ENCODE data around the gene SUPT20HL2.
"Not testable (repeated sequence)": the region's sequence is repeated elsewhere in the genome, so short reads cannot be mapped to it uniquely, and the experiment has no call there.

Gene SUPT20HL2
- total RNA-seq: 0 reads per million in 3 experiments

DNA sequence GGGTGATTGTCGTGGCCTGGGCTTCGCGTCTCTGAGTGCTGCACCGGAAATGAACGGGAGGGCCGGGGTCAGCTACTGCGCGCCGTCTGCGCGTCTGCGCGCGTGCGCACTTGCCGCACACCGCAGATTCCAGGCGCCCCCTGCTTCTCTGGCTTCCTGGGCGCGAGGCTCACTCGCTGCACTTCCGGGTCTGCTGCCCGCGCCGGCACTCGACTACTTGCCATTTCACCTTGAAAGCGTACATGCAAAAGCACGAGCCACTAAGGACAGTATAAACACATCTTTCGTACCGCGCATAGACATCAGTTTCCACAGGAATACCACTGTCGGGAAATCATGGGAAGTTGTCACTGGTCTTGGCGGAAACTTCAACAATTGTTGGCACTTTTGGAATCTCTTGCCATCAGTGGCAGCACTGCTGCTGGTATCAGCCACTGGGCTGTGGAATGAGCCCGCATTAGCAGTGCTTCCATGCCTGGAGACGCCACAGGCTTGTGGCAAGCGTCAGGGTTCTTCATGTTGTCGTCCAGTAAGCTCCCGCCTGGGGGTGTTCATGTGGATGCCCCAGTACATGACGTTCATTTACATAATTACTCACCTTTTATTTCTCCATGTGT, at the start of gene SUPT20HL2:
TSS of gene SUPT20HL2 (minus strand) at position 51 of the 617 bp plus-strand sequence. CDS start 754 bp downstream, outside the sequence.
- no peak for DNase-seq

DNA sequence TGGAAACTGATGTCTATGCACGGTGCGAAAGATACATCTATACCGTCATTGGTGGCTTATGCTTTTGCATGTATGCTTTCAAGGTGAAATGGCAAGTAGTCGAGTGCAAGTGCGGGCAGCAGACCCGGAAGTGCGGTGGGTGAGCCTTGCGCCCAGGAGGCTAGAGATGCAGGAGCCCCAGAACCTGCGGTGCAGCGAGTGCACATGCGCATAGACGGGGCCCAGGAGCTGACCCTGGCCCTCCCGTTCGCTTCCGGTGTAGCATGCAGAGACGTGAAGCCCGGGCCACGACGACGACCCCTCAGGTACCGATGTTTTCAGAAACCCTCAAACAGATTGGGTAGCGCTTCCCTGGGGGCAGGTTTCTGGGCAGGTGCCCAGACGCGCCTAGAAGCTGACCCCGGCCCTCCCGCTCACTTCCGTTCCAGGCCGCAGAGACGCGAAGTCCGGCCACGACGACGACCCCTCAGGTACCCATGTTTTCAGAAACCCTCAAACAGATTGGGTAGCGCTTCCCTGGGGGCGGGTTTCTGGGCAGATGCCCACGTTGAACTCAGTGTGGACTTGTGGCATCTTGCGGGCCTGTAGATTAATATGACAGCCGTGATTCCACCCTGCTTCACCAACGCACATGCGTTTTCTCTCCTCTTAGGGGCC, 48.3 kb upstream of the SUPT20HL2 start:
- DNase-seq: not testable (repeated sequence)

DNA sequence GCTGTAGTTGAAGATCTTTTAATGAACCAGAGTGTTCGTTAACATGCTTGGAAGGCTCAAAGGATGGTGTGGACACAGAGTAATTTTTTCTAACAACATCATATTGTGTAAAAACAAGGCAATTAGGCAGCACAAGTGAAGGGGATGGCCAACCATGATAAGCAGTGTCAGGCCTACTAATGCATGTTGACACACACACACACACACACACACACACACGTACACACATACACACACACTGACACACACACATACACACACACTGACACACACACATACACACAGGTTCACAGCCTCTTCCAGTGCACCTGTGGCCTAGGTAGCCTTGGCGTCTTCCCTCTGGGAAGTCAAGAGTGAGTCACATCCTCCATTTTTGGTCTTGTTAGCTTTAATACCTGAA, 46.4 kb upstream of the SUPT20HL2 start, which contains the start of gene SUPT20HL1:
TSS of gene SUPT20HL1 (plus strand) at position 368 of the 400 bp plus-strand sequence. CDS start 2,122 bp downstream, outside the sequence.
- no peak for DNase-seq

DNA sequence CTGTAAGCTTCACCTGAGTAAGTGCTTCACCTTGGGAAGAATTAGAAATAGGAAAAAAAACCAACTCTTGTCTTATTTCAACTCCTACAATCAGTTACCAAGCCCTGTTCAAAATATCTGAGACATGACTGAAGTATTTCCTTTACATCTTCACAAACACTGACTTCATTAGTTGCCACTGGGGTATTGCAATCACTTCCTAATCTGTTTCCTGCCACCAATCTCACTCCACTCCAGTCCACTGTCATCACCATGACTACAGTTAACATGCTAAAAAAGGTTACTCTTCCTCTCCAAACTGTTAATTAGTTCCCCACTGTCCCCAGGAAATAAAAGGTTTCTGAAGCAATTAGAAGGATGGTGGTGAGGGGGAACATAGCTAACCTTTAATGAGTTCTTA, 43.2 kb upstream of the SUPT20HL2 start:
- DNase-seq: no peak

DNA sequence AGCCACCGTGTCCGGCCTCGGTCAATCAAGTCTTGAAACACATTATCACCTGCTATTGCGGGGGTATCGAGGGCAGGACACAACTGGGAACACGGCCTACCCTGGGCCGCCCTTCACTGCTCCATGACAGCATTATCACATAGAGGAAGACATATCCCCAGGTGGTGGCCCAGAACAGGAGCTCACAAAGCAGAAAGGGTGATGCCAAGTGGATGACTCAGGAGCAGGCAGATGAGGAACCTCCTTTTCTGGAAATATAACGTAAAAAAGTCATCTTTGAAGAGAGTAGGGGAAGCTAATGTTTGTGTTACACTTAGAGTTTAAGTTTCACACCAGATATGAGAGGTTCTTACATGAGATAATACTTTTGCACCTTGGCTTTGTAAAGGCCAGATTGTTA, 41.2 kb upstream of the SUPT20HL2 start:
- DNase-seq: no peak

DNA sequence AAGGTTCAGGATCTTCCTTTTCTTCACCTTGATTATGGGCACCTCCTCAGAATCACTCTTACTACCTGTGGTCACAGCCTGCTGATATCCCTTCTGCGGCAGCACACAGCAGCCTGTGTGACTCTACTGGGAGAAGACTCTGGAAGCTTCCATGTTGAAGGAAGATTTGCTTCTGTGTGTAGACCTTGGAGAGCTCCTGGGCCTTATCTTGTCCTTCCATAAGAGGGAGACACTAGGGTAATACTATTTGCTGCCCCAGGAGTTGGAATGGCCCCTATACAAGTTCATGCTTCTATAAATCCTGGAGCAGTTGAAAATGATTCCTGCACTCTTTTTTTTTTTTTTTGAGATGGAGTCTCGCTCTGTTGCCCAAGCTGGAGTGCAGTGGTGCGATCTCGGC, 36.3 kb upstream of the SUPT20HL2 start:
- no peak for DNase-seq

DNA sequence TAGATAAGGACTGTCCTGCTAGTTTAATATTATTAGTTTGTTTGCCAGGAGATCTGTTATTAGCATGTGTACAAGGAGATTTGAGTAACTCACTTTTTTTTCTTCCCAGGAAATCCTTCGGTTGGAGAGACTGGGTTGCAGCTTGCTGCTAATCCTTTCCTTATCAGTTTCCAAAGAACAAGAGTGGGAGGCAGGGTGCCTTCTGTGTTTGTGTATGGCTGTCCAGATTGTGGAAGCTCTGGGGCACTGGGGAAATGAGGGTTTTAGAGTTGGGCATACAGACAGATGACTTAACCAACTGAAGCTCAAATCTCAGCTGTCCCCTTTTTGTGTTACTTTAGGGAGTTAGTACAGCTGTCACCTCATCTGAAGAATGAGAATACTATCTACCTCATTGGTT, 34.0 kb upstream of the SUPT20HL2 start:
- DNase-seq: no peak

DNA sequence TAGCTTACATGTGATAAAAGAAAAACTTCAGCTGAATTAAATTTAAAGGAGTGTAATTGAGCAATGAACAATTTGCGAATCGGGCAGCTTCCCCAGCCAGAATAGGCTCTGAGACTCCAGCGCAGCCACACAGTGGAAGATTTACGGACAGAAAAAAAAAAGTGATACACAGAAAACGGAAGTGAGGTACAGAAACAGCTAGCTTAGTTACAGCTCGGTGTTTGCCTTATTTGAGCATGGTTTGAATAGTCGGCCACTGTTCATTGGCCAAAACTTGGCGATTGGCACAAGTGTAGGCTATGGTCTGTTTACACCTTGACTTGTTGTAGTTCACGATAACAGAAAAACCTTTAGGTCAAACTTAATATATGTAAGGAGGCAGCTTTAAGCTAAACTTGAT, 29.9 kb upstream of the SUPT20HL2 start:
- no peak for DNase-seq

DNA sequence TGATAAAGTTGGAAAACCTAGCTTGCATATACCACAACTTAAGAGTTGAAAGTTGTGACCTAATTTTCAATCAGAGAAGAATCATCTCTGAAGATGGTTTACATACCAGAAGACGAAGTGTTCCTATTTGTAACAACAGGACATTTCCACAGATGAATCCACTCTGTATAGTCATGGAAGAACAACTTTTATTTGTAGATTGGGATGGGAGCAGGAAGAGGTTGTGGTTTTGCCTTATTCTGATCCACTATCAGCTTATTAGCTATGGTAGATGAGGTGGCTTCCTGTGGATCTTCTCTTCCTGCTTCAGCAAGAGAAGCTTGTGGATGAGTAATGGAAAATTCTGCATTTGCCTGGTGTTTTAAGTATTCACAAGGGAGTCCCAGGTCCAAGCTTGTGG, 27.9 kb upstream of the SUPT20HL2 start:
- no peak for DNase-seq

DNA sequence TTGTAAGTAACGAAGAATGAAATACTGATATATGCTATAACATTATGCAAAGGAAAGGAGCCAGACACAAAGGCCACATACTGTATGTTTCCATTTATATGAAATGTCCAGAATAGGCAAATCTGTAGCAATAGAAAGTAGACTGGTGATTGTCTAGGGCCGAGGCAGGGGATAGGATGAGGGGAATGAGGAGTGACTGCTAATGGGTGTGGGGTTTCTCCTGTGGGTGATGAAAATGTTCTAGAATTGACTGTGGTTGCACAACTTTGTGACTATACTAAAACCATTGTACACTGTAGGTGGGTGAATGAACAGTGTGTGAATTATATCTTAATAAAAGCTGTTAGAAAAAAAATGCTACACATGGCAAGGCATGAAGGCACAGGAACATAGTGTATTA, 26.6 kb upstream of the SUPT20HL2 start:
- DNase-seq: no peak

DNA sequence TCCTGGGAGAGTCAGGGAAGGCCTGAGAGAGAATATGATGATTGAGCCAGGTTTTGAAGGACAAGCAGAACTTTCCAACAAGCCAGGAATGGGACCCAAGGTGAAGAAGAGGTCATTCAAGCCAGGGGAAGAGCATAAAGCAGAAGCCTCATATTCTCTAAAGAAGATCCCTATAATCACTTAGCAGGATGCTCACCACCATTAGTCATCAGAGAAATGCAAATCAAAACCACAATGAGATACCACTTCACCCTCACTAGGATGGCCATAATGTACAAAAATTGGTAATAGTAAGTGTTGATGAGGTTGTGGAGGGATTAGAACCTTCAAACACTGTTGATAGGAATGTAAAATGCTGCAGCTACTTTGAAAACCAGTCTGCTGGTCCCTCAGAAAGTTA, 26.0 kb upstream of the SUPT20HL2 start:
- no peak for DNase-seq

DNA sequence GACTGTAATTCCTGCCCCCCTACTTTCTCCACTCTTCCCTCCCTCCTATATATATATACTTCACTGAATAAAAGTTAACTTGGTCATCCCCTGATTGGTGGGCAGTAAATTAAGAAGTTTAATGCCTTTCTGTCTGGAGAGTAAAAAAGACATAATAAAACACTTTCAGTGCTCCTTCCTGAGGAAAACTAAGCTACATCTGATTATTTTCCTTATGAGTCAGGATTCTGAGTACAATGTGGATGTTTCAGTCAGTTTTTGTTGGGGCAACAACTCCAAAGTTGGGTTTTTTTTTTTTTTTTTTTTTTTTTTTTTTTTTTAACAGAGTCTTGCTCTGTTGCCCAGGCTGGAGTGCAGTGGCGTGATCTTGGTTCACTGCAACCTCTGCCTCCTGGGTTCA, 22.0 kb upstream of the SUPT20HL2 start:
- no peak for DNase-seq

DNA sequence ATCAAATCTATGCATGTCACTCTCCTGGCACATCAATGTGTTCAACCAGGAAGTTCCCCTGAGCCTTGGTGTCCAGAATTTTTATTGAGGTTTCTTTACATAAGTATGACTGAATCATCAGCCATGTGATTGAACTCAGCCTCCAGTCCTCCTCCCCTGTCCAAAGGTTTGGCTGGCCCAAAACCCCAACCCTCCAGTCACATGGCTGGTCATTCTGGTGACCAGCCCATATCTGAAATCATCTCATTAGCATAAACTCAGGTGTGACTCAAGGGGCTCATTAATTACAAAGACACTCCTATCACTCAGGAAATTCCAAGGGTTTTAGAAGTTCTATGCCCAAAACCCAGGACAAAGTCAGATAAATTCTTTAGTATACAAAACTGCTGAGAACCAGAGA, 20.6 kb upstream of the SUPT20HL2 start:
- DNase-seq: no peak

DNA sequence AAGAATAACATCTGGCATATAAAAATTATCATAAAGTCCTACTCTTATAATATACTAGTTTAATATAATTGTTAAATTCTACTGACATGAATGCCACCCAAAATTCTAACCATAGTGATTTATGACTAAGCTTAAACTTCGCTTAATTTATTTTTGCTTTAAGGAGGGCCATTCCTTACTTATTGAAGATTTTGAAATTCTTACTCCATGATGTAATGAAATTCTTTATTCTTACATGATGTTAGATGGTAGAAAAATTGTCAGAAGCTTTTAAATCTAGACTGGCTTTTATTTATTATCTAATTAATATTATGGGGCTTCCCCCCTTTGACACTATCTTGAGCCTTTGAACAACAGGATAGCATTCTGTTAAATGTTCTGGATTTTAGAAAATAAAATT, 19.5 kb upstream of the SUPT20HL2 start:
- DNase-seq: no peak

DNA sequence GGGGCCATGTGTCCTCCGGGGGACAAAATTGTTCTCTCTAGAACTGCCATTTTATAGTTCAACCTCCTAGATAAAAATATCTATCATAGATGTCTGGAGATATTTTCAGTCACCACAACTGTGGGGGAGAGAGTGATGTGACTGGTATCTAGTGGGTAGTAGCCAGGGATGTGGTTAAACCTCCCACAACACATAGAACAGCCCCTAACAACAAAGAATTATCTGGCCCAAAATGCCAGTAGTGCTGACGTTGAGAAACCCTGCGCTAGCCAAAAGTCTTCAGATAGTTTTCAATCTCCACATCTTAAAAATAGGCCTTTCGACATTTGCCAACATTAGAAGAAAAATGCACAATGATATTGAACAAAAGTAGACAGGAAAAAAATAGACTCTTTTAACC, 19.0 kb upstream of the SUPT20HL2 start:
- no peak for DNase-seq

DNA sequence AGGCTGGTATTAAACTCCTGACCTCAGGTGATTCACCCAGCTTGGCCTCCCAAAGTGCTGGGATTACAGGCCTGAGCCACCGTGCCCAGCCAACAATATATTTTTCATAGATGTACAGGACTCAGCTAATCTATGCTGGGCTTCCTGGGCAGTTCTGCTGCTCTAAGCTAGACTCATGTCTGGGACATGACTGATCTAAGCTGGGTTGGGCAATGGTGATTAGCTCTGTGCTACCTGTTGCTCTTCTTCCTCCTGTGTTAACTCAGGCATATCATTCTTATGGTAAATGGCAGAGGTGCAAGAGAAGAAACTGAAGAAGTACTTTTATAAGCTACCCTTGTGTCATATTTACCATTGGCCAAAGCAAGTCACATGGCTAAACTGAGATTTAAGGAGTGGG, 11.4 kb upstream of the SUPT20HL2 start:
- DNase-seq: no peak

DNA sequence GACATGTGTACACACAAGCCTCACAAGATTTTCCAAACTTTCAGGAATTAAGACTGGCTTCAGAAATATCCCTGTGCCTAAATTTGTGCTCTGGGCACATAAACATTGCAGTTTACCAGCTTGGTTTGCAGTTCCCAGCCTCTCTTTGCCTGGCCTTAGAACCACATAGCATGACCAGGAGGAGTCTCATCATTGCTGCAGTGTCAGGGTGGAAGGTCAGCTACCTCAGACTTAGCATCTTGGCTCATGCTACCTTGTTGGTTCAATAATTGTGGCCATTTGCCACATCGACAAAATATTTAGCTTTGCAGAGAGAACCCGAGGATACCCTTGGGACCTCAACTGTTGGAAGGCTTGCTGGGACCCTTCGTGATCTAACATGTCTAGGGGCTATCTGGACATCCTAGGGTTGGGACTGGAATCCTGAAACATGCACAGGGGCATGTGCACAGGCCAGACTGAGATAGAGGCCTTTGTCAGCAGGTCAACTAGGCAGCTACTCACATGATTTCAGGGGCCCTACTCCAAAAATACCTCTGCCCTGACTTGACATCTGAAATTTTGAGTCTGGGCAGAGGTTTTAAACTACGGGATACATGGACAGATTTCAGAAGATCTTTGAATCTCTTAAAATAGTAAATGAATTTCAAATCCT, 8.0 kb upstream of the SUPT20HL2 start:
- DNase-seq: no peak

DNA sequence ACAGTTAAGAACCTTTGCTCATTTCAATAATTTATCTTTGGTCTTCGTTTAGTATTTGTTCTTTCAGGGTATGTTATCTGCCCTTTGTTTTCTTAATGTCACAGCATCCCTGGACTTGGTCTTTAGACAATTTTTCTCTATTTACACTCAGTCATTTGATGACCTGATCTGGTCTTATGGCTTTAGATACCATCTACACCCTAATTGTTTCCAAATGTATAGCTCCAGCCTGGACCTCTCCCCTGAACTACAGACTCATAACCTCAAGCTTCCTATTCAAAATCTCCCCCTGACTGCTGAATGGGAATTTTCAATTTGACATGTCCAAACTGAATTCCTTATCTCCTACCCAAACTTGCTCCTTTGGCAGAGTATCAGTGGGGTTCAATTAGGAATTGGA, 3.7 kb upstream of the SUPT20HL2 start:
- no peak for DNase-seq

DNA sequence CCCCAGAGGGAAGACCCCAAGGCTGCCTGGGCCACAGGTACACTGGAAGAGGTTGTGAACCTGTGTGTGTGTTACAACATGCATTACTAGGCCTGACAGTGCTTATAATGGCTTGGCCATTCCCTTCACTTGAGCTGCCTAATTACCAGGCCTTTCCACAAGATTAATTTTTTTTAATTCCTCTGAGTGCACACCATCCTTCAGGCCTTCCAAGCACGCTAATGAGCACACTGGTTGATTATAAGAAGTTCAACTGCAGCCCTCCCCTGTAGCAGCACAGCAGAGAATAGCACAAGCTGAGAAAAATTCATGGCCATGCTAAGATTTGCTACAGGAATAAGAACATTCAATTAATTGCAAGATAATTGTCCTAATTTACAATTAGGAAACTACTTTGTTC, 2.2 kb upstream of the SUPT20HL2 start:
- no peak for DNase-seq

DNA sequence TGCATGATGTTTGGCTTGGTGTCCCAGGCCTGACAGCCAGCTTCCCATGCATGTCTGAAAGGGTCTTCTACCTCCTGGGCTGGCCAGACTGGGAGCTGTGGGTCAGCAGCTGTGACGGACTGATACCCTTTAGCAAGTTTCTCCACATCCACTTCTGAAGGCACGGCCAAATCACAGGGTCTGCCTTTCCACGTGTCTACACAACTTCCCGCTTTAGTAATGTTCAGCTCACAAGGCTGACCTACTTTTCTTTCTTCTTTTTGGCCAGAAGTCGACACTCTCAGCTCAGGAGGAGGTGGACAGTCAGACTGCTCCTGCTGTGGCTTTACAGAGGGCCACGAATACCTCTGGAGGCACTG, 1.6 kb downstream of the SUPT20HL2 start:
- DNase-seq: not testable (repeated sequence)

DNA sequence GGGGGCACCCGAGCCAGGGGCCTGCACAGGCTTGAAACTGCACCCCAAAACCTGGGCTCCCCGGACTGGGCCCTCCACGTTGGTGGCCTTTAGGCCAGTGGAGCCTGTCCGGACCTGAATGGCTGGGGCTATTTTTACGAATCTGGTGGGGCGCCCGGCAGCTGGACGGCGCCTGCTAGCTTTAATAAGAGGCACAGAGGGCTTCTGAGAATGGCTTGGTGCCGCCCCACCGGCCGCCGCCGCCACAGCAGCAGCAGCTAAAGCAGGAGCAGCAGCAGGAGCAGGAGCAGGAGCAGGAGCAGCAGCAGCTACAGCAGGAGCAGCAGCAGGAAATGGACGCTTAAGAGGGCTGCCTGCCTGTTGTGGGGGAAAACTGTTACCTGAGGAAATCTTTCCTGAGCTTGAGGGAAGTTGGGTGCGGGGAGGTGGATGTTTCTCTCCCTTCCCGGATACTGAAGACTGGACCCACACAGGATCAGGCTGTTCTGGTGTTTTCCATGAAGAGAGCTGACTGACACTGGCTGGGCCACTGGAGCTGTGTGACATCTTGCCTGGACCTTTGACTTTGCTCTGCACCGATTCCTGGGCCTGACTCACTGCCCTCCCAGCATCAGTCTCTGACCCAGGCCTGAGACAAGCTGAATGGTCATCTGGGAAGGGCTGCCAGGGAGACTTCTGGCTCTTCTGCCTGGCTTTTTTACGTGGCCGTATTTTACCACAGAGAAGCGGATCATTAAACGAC, 2.2 kb downstream of the SUPT20HL2 start:
- not testable (repeated sequence) for DNase-seq

DNA sequence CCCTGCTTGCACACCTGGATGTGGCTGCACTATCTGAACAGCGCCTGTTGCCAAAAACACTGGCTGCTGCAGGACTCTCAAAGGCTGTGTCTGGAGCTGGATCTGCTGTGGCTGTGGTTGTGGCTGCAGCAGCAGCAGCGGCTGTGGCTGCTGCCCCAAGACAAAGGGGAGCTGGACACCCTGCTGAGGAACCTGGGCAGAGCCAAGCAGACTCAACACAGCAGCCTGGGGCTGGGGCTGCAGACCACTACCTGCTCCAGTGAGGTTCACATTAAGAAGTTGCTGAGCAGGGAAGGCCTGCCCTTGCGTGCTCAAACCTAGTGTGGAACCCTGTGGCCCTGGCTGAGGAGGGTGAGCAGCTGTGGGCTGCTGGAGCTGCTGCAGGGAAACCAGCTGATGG, 3.0 kb downstream of the SUPT20HL2 start:
- not testable (repeated sequence) for DNase-seq

DNA sequence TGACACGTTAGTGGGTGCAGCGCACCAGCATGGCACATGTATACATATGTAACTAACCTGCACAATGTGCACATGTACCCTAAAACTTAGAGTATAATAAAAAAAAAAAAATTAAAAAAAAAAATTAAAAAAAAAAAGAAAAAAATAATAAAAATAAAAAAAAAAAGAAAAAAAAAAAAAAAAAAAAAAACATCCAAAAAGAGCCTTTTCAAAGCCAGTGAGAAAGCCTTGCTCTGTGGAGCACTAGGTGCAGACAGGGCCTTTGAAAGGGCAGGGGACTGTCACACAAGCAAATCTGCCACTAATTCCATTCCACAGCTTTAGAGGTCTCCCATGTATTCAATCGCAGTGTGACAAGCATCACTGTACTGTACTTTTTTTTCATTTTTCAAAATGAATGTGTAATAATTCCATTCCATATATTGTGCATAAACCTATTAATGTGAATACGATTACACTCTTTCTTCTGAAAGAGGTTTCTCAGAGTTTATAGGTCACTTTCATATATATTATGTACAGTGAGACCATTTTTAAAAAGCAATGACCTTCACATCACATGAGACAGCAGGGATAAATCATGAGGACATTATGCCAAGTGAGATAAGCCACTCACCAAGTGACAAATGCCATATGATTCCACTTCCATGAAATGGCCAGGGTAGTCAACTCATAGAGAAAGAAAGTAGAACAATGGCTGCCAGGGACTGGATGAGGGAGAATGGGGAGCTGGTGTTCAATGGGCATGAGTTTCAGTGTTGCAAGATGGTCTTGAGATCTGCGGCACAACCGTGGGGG, 4.1 kb downstream of the SUPT20HL2 start:
- DNase-seq: not testable (repeated sequence)
